ENCODE data around the gene PLCH1. TPM values are rescaled to one million over a fixed set of nuclear protein-coding genes. Genes with fewer than 3 reads are reported as not detected.

The PLCH1 gene
- total and polyA plus RNA-seq, 9 of the 15 experiments (the other 6 are each of a cell fraction or from before 2014, with no cell fraction given): 0.17 to 0.62 (median 0.40) TPM

DNA sequence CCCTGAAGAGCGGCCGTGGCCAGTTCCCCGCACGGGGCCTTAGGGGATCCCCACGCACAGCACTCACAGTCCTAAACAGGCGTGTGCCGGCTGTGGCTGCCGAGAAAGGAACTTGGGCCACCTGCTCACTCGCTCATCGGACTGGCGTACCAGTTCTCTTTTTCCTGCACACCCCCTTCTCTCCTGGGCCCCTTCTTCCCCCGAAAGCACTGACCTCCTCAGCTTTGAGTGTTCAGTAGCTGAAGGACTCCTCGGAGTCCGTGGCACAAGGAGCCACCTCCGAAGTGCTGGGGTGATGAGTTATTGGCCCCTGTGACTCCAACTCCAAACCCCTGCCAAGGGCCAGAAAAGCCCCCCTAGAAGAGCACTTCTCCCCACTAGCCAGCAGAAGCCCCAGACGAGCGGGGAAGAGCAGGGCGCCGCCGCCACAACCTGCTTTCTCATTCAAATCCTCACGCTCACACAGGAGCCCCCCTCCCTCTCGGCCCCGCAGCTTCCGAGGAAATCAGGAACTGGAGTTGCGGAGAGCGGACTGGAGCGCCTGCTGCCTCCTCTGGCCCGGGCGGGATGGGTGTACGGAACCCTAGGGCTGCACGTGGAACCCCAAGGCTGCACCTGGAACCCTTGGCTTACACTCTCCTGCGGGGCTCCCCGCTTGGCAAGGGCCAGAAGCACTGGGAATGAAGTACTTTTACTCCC is at the start of gene PLCH1 (continued):
- TF ChIP-seq FOXK2 (conservative IDR thresholded peaks at IDR 0.05 in 1 of 2, IDR thresholded peaks at IDR 0.05 in 1 of 2; ENCODE audit: low read depth in 2 of 2) (no peak), SPI1 (IDR thresholded peaks at IDR 0.05; ENCODE audit: borderline replicate concordance, low read depth, low read length) (peak; percentile 76), ZNF274 (IDR thresholded peaks at IDR 0.05; ENCODE audit: borderline replicate concordance, low read depth, low read length) (no peak), GABPB2 (CRISPR knock-in tag; conservative IDR thresholded peaks at IDR 0.05) (no peak), RNF2 (IDR thresholded peaks at IDR 0.05) (peak; percentile 54; the same call in 1 of the 2 replicates), ZNF282 (CRISPR knock-in tag; IDR thresholded peaks at IDR 0.05) (no peak), MAFK (IDR thresholded peaks at IDR 0.05; ENCODE audit: low read length) (no peak), MXI1 (IDR thresholded peaks at IDR 0.05; ENCODE audit: low read depth, low read length) (no peak), POLR2G (IDR thresholded peaks at IDR 0.05; ENCODE audit: low read depth, low read length) (peak; percentile 57; the same call in 1 of the 2 replicates), ILK (tag; IDR thresholded peaks at IDR 0.05; ENCODE audit: borderline replicate concordance, low read depth) (no peak), PHB2 (IDR thresholded peaks at IDR 0.05; ENCODE audit: low read depth) (no peak), TAL1 (IDR thresholded peaks at IDR 0.05) (no peak), ZNF77 (CRISPR knock-in tag; IDR thresholded peaks at IDR 0.05) (no peak), SMARCE1 (IDR thresholded peaks at IDR 0.05) (0 out of 2 replicates have a peak, but pooled peaks have one; percentile 25), CBX5 (IDR thresholded peaks at IDR 0.05; ENCODE audit: borderline replicate concordance, low read depth) (no peak)
- TF ChIP-seq, protein P1, sequence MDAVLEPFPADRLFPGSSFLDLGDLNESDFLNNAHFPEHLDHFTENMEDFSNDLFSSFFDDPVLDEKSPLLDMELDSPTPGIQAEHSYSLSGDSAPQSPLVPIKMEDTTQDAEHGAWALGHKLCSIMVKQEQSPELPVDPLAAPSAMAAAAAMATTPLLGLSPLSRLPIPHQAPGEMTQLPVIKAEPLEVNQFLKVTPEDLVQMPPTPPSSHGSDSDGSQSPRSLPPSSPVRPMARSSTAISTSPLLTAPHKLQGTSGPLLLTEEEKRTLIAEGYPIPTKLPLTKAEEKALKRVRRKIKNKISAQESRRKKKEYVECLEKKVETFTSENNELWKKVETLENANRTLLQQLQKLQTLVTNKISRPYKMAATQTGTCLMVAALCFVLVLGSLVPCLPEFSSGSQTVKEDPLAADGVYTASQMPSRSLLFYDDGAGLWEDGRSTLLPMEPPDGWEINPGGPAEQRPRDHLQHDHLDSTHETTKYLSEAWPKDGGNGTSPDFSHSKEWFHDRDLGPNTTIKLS (IDR thresholded peaks at IDR 0.05; ENCODE audit: borderline replicate concordance, low read depth): peak; percentile 63; the same call in 1 of the 2 replicates
- TF ChIP-seq, protein P2, sequence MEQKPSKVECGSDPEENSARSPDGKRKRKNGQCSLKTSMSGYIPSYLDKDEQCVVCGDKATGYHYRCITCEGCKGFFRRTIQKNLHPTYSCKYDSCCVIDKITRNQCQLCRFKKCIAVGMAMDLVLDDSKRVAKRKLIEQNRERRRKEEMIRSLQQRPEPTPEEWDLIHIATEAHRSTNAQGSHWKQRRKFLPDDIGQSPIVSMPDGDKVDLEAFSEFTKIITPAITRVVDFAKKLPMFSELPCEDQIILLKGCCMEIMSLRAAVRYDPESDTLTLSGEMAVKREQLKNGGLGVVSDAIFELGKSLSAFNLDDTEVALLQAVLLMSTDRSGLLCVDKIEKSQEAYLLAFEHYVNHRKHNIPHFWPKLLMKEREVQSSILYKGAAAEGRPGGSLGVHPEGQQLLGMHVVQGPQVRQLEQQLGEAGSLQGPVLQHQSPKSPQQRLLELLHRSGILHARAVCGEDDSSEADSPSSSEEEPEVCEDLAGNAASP (IDR thresholded peaks at IDR 0.05): no peak
- TF ChIP-seq, protein P3, sequence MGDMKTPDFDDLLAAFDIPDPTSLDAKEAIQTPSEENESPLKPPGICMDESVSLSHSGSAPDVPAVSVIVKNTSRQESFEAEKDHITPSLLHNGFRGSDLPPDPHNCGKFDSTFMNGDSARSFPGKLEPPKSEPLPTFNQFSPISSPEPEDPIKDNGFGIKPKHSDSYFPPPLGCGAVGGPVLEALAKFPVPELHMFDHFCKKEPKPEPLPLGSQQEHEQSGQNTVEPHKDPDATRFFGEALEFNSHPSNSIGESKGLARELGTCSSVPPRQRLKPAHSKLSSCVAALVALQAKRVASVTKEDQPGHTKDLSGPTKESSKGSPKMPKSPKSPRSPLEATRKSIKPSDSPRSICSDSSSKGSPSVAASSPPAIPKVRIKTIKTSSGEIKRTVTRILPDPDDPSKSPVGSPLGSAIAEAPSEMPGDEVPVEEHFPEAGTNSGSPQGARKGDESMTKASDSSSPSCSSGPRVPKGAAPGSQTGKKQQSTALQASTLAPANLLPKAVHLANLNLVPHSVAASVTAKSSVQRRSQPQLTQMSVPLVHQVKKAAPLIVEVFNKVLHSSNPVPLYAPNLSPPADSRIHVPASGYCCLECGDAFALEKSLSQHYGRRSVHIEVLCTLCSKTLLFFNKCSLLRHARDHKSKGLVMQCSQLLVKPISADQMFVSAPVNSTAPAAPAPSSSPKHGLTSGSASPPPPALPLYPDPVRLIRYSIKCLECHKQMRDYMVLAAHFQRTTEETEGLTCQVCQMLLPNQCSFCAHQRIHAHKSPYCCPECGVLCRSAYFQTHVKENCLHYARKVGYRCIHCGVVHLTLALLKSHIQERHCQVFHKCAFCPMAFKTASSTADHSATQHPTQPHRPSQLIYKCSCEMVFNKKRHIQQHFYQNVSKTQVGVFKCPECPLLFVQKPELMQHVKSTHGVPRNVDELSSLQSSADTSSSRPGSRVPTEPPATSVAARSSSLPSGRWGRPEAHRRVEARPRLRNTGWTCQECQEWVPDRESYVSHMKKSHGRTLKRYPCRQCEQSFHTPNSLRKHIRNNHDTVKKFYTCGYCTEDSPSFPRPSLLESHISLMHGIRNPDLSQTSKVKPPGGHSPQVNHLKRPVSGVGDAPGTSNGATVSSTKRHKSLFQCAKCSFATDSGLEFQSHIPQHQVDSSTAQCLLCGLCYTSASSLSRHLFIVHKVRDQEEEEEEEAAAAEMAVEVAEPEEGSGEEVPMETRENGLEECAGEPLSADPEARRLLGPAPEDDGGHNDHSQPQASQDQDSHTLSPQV (IDR thresholded peaks at IDR 0.05): no peak
- TF ChIP-seq, protein P4, sequence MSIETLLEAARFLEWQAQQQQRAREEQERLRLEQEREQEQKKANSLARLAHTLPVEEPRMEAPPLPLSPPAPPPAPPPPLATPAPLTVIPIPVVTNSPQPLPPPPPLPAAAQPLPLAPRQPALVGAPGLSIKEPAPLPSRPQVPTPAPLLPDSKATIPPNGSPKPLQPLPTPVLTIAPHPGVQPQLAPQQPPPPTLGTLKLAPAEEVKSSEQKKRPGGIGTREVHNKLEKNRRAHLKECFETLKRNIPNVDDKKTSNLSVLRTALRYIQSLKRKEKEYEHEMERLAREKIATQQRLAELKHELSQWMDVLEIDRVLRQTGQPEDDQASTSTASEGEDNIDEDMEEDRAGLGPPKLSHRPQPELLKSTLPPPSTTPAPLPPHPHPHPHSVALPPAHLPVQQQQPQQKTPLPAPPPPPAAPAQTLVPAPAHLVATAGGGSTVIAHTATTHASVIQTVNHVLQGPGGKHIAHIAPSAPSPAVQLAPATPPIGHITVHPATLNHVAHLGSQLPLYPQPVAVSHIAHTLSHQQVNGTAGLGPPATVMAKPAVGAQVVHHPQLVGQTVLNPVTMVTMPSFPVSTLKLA (conservative IDR thresholded peaks at IDR 0.05): peak in 1 of 2 experiments; percentile 39; a peak in 1 of 4 replicates

Measured in K562 (cell line).